GM23248 (cell line): ENCODE results near the gene TLCD2. TPM values are rescaled to one million over a fixed set of nuclear protein-coding genes. Genes with fewer than 3 reads are reported as not detected.

Source experiments
- DNase-seq: peaks from one replicate; pipeline ENCODE4 v3.0.0-alpha.2; 2015
- H2AFZ ChIP-seq: fragments of 200-600 bp; sonication (generic); 2 replicates; pipeline ENCODE4 v1.6.1; 2016; ENCODE audit warnings: antibody characterized with exemption
- H3F3A ChIP-seq: fragments of 200-600 bp; sonication (generic); 2 replicates; pipeline ENCODE4 v1.6.1; 2016; ENCODE audit warnings: mild to moderate bottlenecking, antibody characterized with exemption, mixed run types; ENCODE audit not compliant: insufficient read depth
- H3K27ac ChIP-seq: fragments of 200-600 bp; sonication (generic); 2 replicates; pipeline ENCODE4 v1.5.1; 2016; ENCODE audit warnings: mild to moderate bottlenecking
- H3K27me3 ChIP-seq: fragments of 200-600 bp; sonication (generic); replicated peaks from 2 replicates; pipeline ENCODE4 v1.6.1; 2016; ENCODE audit warnings: mild to moderate bottlenecking; ENCODE audit not compliant: insufficient read depth
- H3K36me3 ChIP-seq: fragments of 200-600 bp; sonication (generic); 2 replicates; pipeline ENCODE4 v1.6.1; 2016; ENCODE audit warnings: low read depth, mild to moderate bottlenecking
- H3K4me1 ChIP-seq: fragments of 200-600 bp; sonication (generic); 2 replicates; pipeline ENCODE4 v1.6.1; 2016; ENCODE audit warnings: mild to moderate bottlenecking; ENCODE audit not compliant: insufficient read depth
- H3K4me2 ChIP-seq: fragments of 200-600 bp; sonication (generic); one replicate; pipeline ENCODE4 v1.6.1; 2016; ENCODE audit warnings: mild to moderate bottlenecking; ENCODE audit not compliant: unreplicated experiment
- H3K4me3 ChIP-seq: fragments of 200-600 bp; sonication (generic); 2 replicates; pipeline ENCODE4 v1.5.1; 2016; ENCODE audit warnings: mild to moderate bottlenecking
- H3K79me2 ChIP-seq: fragments of 200-600 bp; sonication (generic); 2 replicates; pipeline ENCODE4 v1.6.1; 2016; ENCODE audit warnings: mild to moderate bottlenecking; ENCODE audit not compliant: insufficient read depth
- H3K9ac ChIP-seq: fragments of 200-600 bp; sonication (generic); 2 replicates; pipeline ENCODE4 v1.6.1; 2016; ENCODE audit warnings: mild to moderate bottlenecking
- H3K9me2 ChIP-seq: fragments of 200-600 bp; sonication (generic); 2 replicates; pipeline ENCODE4 v1.6.1; 2016; ENCODE audit warnings: mixed run types, mild to moderate bottlenecking, moderate library complexity; ENCODE audit not compliant: insufficient read depth
- H3K9me3 ChIP-seq: fragments of 200-600 bp; sonication (generic); one replicate; pipeline ENCODE4 v1.6.1; 2017; ENCODE audit warnings: low read depth
- H4K20me1 ChIP-seq: fragments of 200-600 bp; sonication (generic); 2 replicates; pipeline ENCODE4 v1.6.0; 2016; ENCODE audit not compliant: insufficient read depth
- EZH2 ChIP-seq: fragments of 200-600 bp; sonication (generic); IDR thresholded peaks from 2 replicates; pipeline ENCODE4 v1.6.1; 2018; ENCODE audit warnings: antibody characterized with exemption, mild to moderate bottlenecking; ENCODE audit not compliant: insufficient read depth, poor library complexity, severe bottlenecking
- EZH2phosphoT487 ChIP-seq: fragments of 200-600 bp; sonication (generic); IDR thresholded peaks from 2 replicates; pipeline ENCODE4 v1.6.1; 2018; ENCODE audit warnings: antibody characterized with exemption, moderate library complexity, mild to moderate bottlenecking, low read depth; ENCODE audit not compliant: insufficient read depth
- WGBS, 2 experiments: methylation state at CpG; one replicate each; pipeline ENCODE4 v1.1.6; 2015 to 2017; ENCODE audit warnings: low lambda C conversion rate in 2 of 2, low coverage in 1 of 2; ENCODE audit errors: missing lambda C conversion rate in 2 of 2; 5-methylcytosine and 5-hydroxymethylcytosine counted together
- in situ Hi-C: fragments of 300-500 bp; cut with MboI; formaldehyde crosslinking; loops from 2 replicates; pipeline ENCODE4 v1.15.0; 2020
- polyA plus RNA-seq: library from polyadenylated mRNA; unstranded; fragments of >200 nt; fragmentation: Nextera tagmentation; extraction: Ambion mirVana; gene quantifications from 2 replicates; pipeline ENCODE4 v1.2.1, GENCODE V29; 2016
- total RNA-seq: library from RNA; depleted of rRNA; stranded (reverse); fragments of >200 nt; shearing (Covaris generic); gene quantifications from 2 replicates; pipeline ENCODE4 v1.2.3, GENCODE V29; 2014

TLCD2 gene
- total and polyA plus RNA-seq, 2 experiments from 2014 or later = 2.2 to 2.4 TPM

- TF ChIP-seq EZH2 (no peak), EZH2phosphoT487 (no peak)
- 31% methylated on average over 11 of the region's 11 CpGs for WGBS, 2 experiments
- peak; percentile 60 for DNase-seq
- no peaks in the 10 kb centered on the region for H3K27me3 ChIP-seq
- peak overlapping the region; percentile 49; the same call in 1 of the 2 replicates for H3K9ac ChIP-seq
- no peaks in the 10 kb centered on the region for H3K9me3 ChIP-seq
- peak overlapping the region; percentile 80 for H2AFZ ChIP-seq
- peak overlapping the region; percentile 55 for H3K4me2 ChIP-seq
- H3F3A ChIP-seq = peaks cover 5% of the 10 kb centered on the region; the same call in 1 of the 2 replicates
- in situ Hi-C loops = loop anchor here (10.0 kb wide), 1 partner anchor 64 kb away; no protein-coding TSS in a partner anchor
- H3K27ac ChIP-seq = no peak overlapping the region
- no peaks in the 10 kb centered on the region for H3K36me3 ChIP-seq
- H3K4me1 ChIP-seq = peaks cover 9% of the 10 kb centered on the region
- H4K20me1 ChIP-seq = no peaks in the 10 kb centered on the region
- H3K79me2 ChIP-seq = peaks cover 11% of the 10 kb centered on the region
- peak overlapping the region; percentile 57 for H3K4me3 ChIP-seq
- no peaks in the 10 kb centered on the region for H3K9me2 ChIP-seq
These were observed 10.7 kb upstream of the TLCD2 start for GRCh38 chr17:1720856-1721386.

GRCh38 chr17:1718362-1719165 is 8.4 kb upstream of the TLCD2 start:
- no peaks in the 10 kb centered on the region for H3K27me3 ChIP-seq
- DNase-seq = no peak
- peaks cover 13% of the 10 kb centered on the region for H3F3A ChIP-seq
- H3K4me2 ChIP-seq = no peak overlapping the region
- H2AFZ ChIP-seq = no peak overlapping the region
- peaks cover 8% of the 10 kb centered on the region; the same call in 1 of the 2 replicates for H3K36me3 ChIP-seq
- H3K9ac ChIP-seq = no peak overlapping the region; the same call in 1 of the 2 replicates
- no peaks in the 10 kb centered on the region for H3K9me2 ChIP-seq
- H4K20me1 ChIP-seq = peaks cover 7% of the 10 kb centered on the region; the same call in 1 of the 2 replicates
- H3K4me1 ChIP-seq = peaks cover 13% of the 10 kb centered on the region
- peak overlapping the region; percentile 99; the same call in 1 of the 2 replicates for H3K27ac ChIP-seq
- in situ Hi-C loops = no loop called here
- H3K4me3 ChIP-seq = no peak overlapping the region
- 72% methylated on average over 19 of the region's 19 CpGs for WGBS, 2 experiments
- H3K9me3 ChIP-seq = no peaks in the 10 kb centered on the region
- peaks cover 16% of the 10 kb centered on the region for H3K79me2 ChIP-seq
- TF ChIP-seq EZH2phosphoT487 = no peak
- TF ChIP-seq EZH2 = no peak

- TF ChIP-seq EZH2phosphoT487 (no peak), EZH2 (no peak)
- no peaks in the 10 kb centered on the region for H3K9me2 ChIP-seq
- H2AFZ ChIP-seq = peak overlapping the region; percentile 84
- no peaks in the 10 kb centered on the region for H3K9me3 ChIP-seq
- peak overlapping the region; percentile 97 for H3K9ac ChIP-seq
- H3K27me3 ChIP-seq = no peaks in the 10 kb centered on the region
- peak overlapping the region; percentile 83 for H3K4me3 ChIP-seq
- H3K4me1 ChIP-seq = peaks cover 28% of the 10 kb centered on the region
- in situ Hi-C loops = no loop called here
- H4K20me1 ChIP-seq = peaks cover 21% of the 10 kb centered on the region; the same call in 1 of the 2 replicates
- peaks cover 23% of the 10 kb centered on the region for H3K36me3 ChIP-seq
- H3K4me2 ChIP-seq = peak overlapping the region; percentile 95
- H3K27ac ChIP-seq = peak overlapping the region; percentile 99
- peaks cover 31% of the 10 kb centered on the region for H3K79me2 ChIP-seq
- WGBS, 2 experiments = 1 to 2% methylated on average over 13 of the region's 13 CpGs
- H3F3A ChIP-seq = peaks cover 23% of the 10 kb centered on the region
- DNase-seq = peak; percentile 100
These were observed 6.9 kb upstream of the TLCD2 start for GRCh38 chr17:1716912-1717695.
